H54 (cell line): ENCODE data around the gene CEP128.

Experiments used
- DNase-seq: peaks from one replicate; pipeline ENCODE4 v3.0.0; 2011; ENCODE audit warnings: low spot score, mixed read lengths; ENCODE audit not compliant: insufficient read length
- FAIRE-seq: peaks from 3 replicates; lab custom pipeline; 2011; peaks lifted over from hg19 to GRCh38; lab: Jason Lieb, UNC
- POLR2A ChIP-seq: IDR thresholded peaks from 2 replicates; pipeline ENCODE4 v1.6.1; 2011; ENCODE audit warnings: low read depth, mild to moderate bottlenecking, low read length

CEP128 gene

GRCh38 chr14:80465546-80466220 is 475.9 kb downstream of the CEP128 start:
- TF ChIP-seq POLR2A: no peak
- no peak for FAIRE-seq
- DNase-seq: no peak

GRCh38 chr14:80464531-80465149 is 476.9 kb downstream of the CEP128 start:
- DNase-seq (no peak), FAIRE-seq (no peak)
- no peak for TF ChIP-seq POLR2A

- TF ChIP-seq POLR2A: no peak
- no peak for DNase-seq
- no peak for FAIRE-seq
These were observed 485.3 kb downstream of the CEP128 start for GRCh38 chr14:80456209-80456608.

DNA sequence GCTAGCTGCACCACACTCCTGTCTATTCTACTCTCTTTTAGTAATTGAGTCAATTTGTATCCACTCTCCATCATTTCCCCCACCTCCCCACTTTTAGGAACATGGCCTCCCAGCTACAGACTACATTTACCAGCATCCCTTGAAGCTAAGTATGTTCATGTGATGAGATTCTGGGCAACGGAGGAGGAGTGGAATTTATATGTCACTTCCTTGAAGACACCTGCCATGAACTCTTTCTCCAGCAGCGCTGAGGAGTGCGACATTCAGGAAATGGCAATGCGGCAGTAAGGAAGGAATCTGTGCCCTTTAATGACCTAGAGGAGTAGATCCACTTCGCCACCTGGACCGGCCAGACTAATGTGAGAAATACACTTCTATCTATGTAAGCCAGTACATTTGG is 486.5 kb downstream of the CEP128 start:
- no peak for DNase-seq
- TF ChIP-seq POLR2A: no peak
- FAIRE-seq: no peak

GRCh38 chr14:80448267-80448666 is 493.3 kb downstream of the CEP128 start:
- DNase-seq (no peak), FAIRE-seq (no peak)
- no peak for TF ChIP-seq POLR2A

- FAIRE-seq (no peak), DNase-seq (no peak)
- no peak for TF ChIP-seq POLR2A
These were observed 494.1 kb downstream of the CEP128 start for GRCh38 chr14:80447392-80447791.
